Neural progenitor cell (in vitro differentiated cells): Measurements from ENCODE around the gene ZNF264. TPM values are rescaled to one million over a fixed set of nuclear protein-coding genes. Genes with fewer than 3 reads are reported as not detected.

ENCODE experiments used
- DNase-seq: peaks from one replicate; pipeline ENCODE4 v3.0.0-alpha.2; 2016; ENCODE audit warnings: low spot score
- H2AFZ ChIP-seq: fragments of 200-600 bp; sonication (generic); replicated peaks from 2 replicates; pipeline ENCODE4 v1.6.1; 2016; ENCODE audit warnings: antibody characterized with exemption
- H3F3A ChIP-seq: fragments of 200-600 bp; sonication (generic); 2 replicates; pipeline ENCODE4 v1.6.1; 2016; ENCODE audit warnings: antibody characterized with exemption, low read depth
- H3K27ac ChIP-seq: fragments of 200-600 bp; sonication (generic); 2 replicates; pipeline ENCODE4 v1.5.1; 2016; ENCODE audit warnings: mild to moderate bottlenecking
- H3K27me3 ChIP-seq: fragments of 200-600 bp; sonication (generic); 2 replicates; pipeline ENCODE4 v1.6.1; 2016; ENCODE audit warnings: mild to moderate bottlenecking, moderate library complexity
- H3K36me3 ChIP-seq: fragments of 200-600 bp; sonication (generic); 2 replicates; pipeline ENCODE4 v1.5.1; 2016
- H3K4me1 ChIP-seq: fragments of 200-600 bp; sonication (generic); 2 replicates; pipeline ENCODE4 v1.6.1; 2016; ENCODE audit warnings: mixed run types
- H3K4me2 ChIP-seq: fragments of 200-600 bp; sonication (generic); 2 replicates; pipeline ENCODE4 v1.6.1; 2016
- H3K4me3 ChIP-seq: fragments of 200-600 bp; sonication (generic); 2 replicates; pipeline ENCODE4 v1.5.1; 2016
- H3K79me2 ChIP-seq: fragments of 200-600 bp; sonication (generic); 2 replicates; pipeline ENCODE4 v1.6.1; 2016; ENCODE audit warnings: low read depth
- H3K9ac ChIP-seq: fragments of 200-600 bp; sonication (generic); 2 replicates; pipeline ENCODE4 v1.6.1; 2016
- H3K9me3 ChIP-seq: fragments of 200-600 bp; sonication (generic); 2 replicates; pipeline ENCODE4 v1.5.1; 2016; ENCODE audit warnings: low read depth
- H4K20me1 ChIP-seq: fragments of 200-600 bp; sonication (generic); 2 replicates; pipeline ENCODE4 v1.6.1; 2016; ENCODE audit warnings: low read depth
- H3K27ac Mint-ChIP-seq: 3 replicates; pipeline ENCODE4 v1.8.0; 2021; ENCODE audit warnings: mixed read lengths
- H3K27me3 Mint-ChIP-seq: 2 replicates; pipeline ENCODE4 v1.8.0; 2022; ENCODE audit warnings: low read depth, mild to moderate bottlenecking, inconsistent platforms, moderate library complexity, mixed read lengths; ENCODE audit not compliant: insufficient read depth
- H3K36me3 Mint-ChIP-seq: 3 replicates; pipeline ENCODE4 v1.8.0; 2021; ENCODE audit warnings: mixed read lengths
- H3K4me1 Mint-ChIP-seq: 3 replicates; pipeline ENCODE4 v1.8.0; 2021; ENCODE audit warnings: mixed read lengths
- H3K4me3 Mint-ChIP-seq: 3 replicates; pipeline ENCODE4 v1.8.0; 2021; ENCODE audit warnings: mild to moderate bottlenecking, moderate library complexity, mixed read lengths
- H3K9me3 Mint-ChIP-seq: 3 replicates; pipeline ENCODE4 v1.8.0; 2020; ENCODE audit warnings: mixed read lengths
- CTCF ChIP-seq: fragments of 200-600 bp; sonication (generic); IDR thresholded peaks from 2 replicates; pipeline ENCODE4 v1.5.1; 2017; ENCODE audit warnings: antibody characterized with exemption, mild to moderate bottlenecking
- EZH2 ChIP-seq: fragments of 200-600 bp; sonication (generic); IDR thresholded peaks from 2 replicates; pipeline ENCODE4 v1.6.1; 2017; ENCODE audit warnings: antibody characterized with exemption, mild to moderate bottlenecking, moderate library complexity
- EZH2phosphoT487 ChIP-seq: fragments of 200-600 bp; sonication (generic); IDR thresholded peaks from 2 replicates; pipeline ENCODE4 v1.6.1; 2017; ENCODE audit warnings: antibody characterized with exemption
- total RNA-seq: library from RNA; depleted of rRNA; stranded (reverse); fragments of >200 nt; gene quantifications from 2 replicates; pipeline ENCODE4 v1.2.3, GENCODE V29; 2015; ENCODE audit warnings: low replicate concordance

The ZNF264 gene
- total RNA-seq, 1 donor from 2014 or later = 26.9 TPM

- H3K4me2 ChIP-seq = peak overlapping the region; percentile 69
- Mint-ChIP-seq H3K36me3 (no peaks in the 10 kb centered on the region), H3K4me1 (peaks cover 4% of the 10 kb centered on the region), H3K4me3 (peak overlapping the region; percentile 83), H3K9me3 (peaks cover 32% of the 10 kb centered on the region), H3K27ac (no peak overlapping the region), H3K27me3 (peaks cover 7% of the 10 kb centered on the region)
- peaks cover 5% of the 10 kb centered on the region for H3K9me3 ChIP-seq
- peaks cover 7% of the 10 kb centered on the region for H3K27me3 ChIP-seq
- no peak overlapping the region for H3K27ac ChIP-seq
- no peak for TF ChIP-seq CTCF
- no peak for TF ChIP-seq EZH2phosphoT487
- no peak for TF ChIP-seq EZH2
- peaks cover 26% of the 10 kb centered on the region for H3F3A ChIP-seq
- H3K36me3 ChIP-seq = no peaks in the 10 kb centered on the region
- DNase-seq = peak; percentile 83
- peak overlapping the region; percentile 56 for H3K4me3 ChIP-seq
- H3K79me2 ChIP-seq = no peaks in the 10 kb centered on the region
- peak overlapping the region; percentile 100 for H2AFZ ChIP-seq
- no peak overlapping the region for H3K9ac ChIP-seq
- no peaks in the 10 kb centered on the region for H3K4me1 ChIP-seq
- no peaks in the 10 kb centered on the region for H4K20me1 ChIP-seq
These were observed 19.7 kb upstream of the ZNF264 start for GRCh38 chr19:57171551-57172081.

- Histone ChIP-seq H3K4me3 (peak overlapping the region; percentile 92), H3K79me2 (peaks cover 32% of the 10 kb centered on the region), H3F3A (peaks cover 12% of the 10 kb centered on the region), H3K4me2 (no peak overlapping the region), H3K9me3 (peaks cover 9% of the 10 kb centered on the region), H3K27me3 (no peaks in the 10 kb centered on the region), H4K20me1 (peaks cover 19% of the 10 kb centered on the region), H3K27ac (no peak overlapping the region), H3K4me1 (peaks cover 8% of the 10 kb centered on the region), H3K36me3 (peaks cover 6% of the 10 kb centered on the region), H3K9ac (no peak overlapping the region), H2AFZ (no peak overlapping the region)
- H3K36me3 Mint-ChIP-seq = peaks cover 41% of the 10 kb centered on the region
- no peak for DNase-seq
- peak overlapping the region; percentile 88 for H3K4me3 Mint-ChIP-seq
- TF ChIP-seq CTCF = no peak
- no peak for TF ChIP-seq EZH2
- TF ChIP-seq EZH2phosphoT487 = no peak
- peaks cover 43% of the 10 kb centered on the region for H3K9me3 Mint-ChIP-seq
- H3K27me3 Mint-ChIP-seq = peaks cover 4% of the 10 kb centered on the region
- peaks cover 13% of the 10 kb centered on the region for H3K4me1 Mint-ChIP-seq
- H3K27ac Mint-ChIP-seq = no peak overlapping the region
These were observed 999 bp upstream of the ZNF264 start for GRCh38 chr19:57190301-57190700.

GRCh38 chr19:57192077-57192420 lies 749 bp downstream of the ZNF264 start:
- peak overlapping the region; percentile 99 for H3K4me2 ChIP-seq
- TF ChIP-seq EZH2 (no peak), EZH2phosphoT487 (no peak), CTCF (no peak)
- H3F3A ChIP-seq = peaks cover 12% of the 10 kb centered on the region
- peak overlapping the region; percentile 90 for H3K27ac Mint-ChIP-seq
- DNase-seq = peak; percentile 15
- H3K9me3 Mint-ChIP-seq = peaks cover 40% of the 10 kb centered on the region
- H3K27me3 ChIP-seq = no peaks in the 10 kb centered on the region
- H2AFZ ChIP-seq = peak overlapping the region; percentile 98
- H4K20me1 ChIP-seq = peaks cover 19% of the 10 kb centered on the region
- peak overlapping the region; percentile 86 for H3K9ac ChIP-seq
- H3K79me2 ChIP-seq = peaks cover 32% of the 10 kb centered on the region
- H3K9me3 ChIP-seq = peaks cover 9% of the 10 kb centered on the region
- H3K27me3 Mint-ChIP-seq = peaks cover 4% of the 10 kb centered on the region
- peak overlapping the region; percentile 92 for H3K4me3 ChIP-seq
- peaks cover 13% of the 10 kb centered on the region for H3K4me1 Mint-ChIP-seq
- peaks cover 8% of the 10 kb centered on the region for H3K4me1 ChIP-seq
- peaks cover 55% of the 10 kb centered on the region for H3K36me3 Mint-ChIP-seq
- H3K27ac ChIP-seq = no peak overlapping the region
- peak overlapping the region; percentile 98 for H3K4me3 Mint-ChIP-seq
- peaks cover 6% of the 10 kb centered on the region for H3K36me3 ChIP-seq
